Breast epithelium (tissue), 3 donors: Measurements from ENCODE around the gene SSH2.

Source experiments
- POLR2A ChIP-seq: fragments of 450-650 bp; IDR thresholded peaks from one replicate; pipeline ENCODE4 v1.6.1; 2016; ENCODE audit warnings: antibody characterized with exemption, mild to moderate bottlenecking, moderate library complexity
- POLR2AphosphoS5 ChIP-seq, 3 donors: sonication (generic); formaldehyde crosslinking; IDR thresholded peaks; one replicate each; pipeline ENCODE4 v1.6.1; 2017; ENCODE audit warnings: antibody characterized with exemption in 3 of 3

GRCh38 chr17:29674281-29674680 is 255.7 kb downstream of the SSH2 start:
- TF ChIP-seq POLR2AphosphoS5 (IDR thresholded peaks at IDR 0.05) (no peak), POLR2A (no peak)
